ENCODE data around the gene MUC5B. TPM values are rescaled to one million over a fixed set of nuclear protein-coding genes. Genes with fewer than 3 reads are reported as not detected.

The MUC5B gene
- total and polyA plus RNA-seq, 2 donors from 2014 or later = 0.38 TPM; not detected in 1

DNA sequence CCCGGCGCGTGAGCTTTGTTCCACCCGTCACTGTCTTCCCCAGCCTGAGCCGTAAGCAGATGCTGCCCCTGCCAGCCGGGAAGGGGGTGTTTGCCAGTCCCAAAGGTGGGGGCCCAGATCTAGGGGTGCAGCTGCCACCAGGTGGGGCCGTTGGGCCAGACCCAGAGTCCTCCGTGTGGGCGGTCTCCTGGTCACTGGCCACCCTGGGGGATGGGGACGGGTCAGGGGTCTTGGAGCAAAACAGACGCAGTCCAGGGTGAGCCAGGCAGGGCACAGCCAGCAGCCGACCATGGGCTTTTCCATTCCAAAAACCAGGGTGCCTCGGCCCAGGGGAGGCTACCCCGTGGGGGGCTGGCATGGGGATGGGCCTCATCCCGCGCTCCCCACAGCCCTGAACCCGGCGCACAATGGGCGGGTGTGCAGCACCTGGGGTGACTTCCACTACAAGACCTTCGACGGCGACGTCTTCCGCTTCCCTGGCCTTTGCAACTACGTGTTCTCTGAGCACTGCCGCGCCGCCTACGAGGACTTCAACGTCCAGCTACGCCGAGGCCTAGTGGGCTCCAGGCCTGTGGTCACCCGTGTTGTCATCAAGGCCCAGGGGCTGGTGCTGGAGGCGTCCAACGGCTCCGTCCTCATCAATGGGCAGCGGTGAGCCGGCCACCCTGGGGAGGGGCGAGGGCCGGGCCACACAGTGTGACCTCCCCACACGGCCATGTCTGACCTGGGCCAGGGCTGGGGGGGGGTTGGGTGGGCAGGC is 3.5 kb downstream of the MUC5B start:
- H3K36me3 ChIP-seq (ENCODE audit: control insufficient read depth in 2 of 3, insufficient read depth in 3 of 3, low read length in 3 of 3) = no peaks in the 10 kb centered on the region
- H3K4me3 ChIP-seq (ENCODE audit: low read length in 3 of 3) = no peak overlapping the region
- FAIRE-seq = no peak
- peak in 2 of 5 donors; percentile 50 to 70 for DNase-seq
- no peaks in the 10 kb centered on the region for H3K9me3 ChIP-seq (ENCODE audit: control insufficient read depth in 2 of 3, insufficient read depth in 1 of 3, low read length in 3 of 3)
- TF ChIP-seq CTCF (IDR thresholded peaks at IDR 0.05; ENCODE audit: borderline replicate concordance, extremely low read depth, insufficient read depth) = no peak
- intact Hi-C loops (cut with DNase I) = no loop called here
- no peak overlapping the region for H3K9ac ChIP-seq (ENCODE audit: low read length in 3 of 3)
- H3K27ac ChIP-seq (ENCODE audit: low read depth in 2 of 2, low read length in 2 of 2) = no peak overlapping the region
- H3K4me1 ChIP-seq (ENCODE audit: control insufficient read depth in 2 of 3, insufficient read depth in 2 of 3, low read depth in 1 of 3, low read length in 3 of 3) = no peaks in the 10 kb centered on the region
- no peaks in the 10 kb centered on the region for H3K27me3 ChIP-seq (ENCODE audit: control insufficient read depth, insufficient read depth, low read length)

DNA sequence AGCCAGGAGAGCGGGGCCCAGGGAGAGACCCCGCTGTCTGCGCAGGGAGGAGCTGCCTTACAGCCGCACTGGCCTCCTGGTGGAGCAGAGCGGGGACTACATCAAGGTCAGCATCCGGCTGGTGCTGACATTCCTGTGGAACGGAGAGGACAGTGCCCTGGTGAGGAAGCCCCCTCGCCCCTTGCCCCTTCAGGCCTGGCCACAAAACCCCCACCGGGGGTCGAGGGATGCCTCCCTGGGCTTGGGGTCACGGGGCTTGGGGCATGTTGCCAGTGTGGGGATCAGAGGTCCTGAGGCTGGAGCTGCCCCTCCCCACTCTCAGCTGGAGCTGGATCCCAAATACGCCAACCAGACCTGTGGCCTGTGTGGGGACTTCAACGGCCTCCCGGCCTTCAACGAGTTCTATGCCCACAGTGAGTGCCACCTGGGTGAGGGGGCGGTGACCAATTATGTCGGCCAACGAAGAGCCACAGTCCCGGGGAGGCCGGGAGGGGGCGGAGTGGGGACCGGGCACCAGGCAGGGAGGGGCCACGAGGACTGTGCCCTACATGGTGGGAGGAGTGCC is 4.2 kb downstream of the MUC5B start:
- Histone ChIP-seq H3K36me3 (ENCODE audit: control insufficient read depth in 2 of 3, insufficient read depth in 3 of 3, low read length in 3 of 3) (no peaks in the 10 kb centered on the region), H3K27ac (ENCODE audit: low read depth in 2 of 2, low read length in 2 of 2) (no peak overlapping the region), H3K9ac (ENCODE audit: low read length in 3 of 3) (no peak overlapping the region), H3K4me1 (ENCODE audit: control insufficient read depth in 2 of 3, insufficient read depth in 2 of 3, low read depth in 1 of 3, low read length in 3 of 3) (no peaks in the 10 kb centered on the region), H3K9me3 (ENCODE audit: control insufficient read depth in 2 of 3, insufficient read depth in 1 of 3, low read length in 3 of 3) (no peaks in the 10 kb centered on the region), H3K27me3 (ENCODE audit: control insufficient read depth, insufficient read depth, low read length) (no peaks in the 10 kb centered on the region), H3K4me3 (ENCODE audit: low read length in 3 of 3) (no peak overlapping the region)
- DNase-seq (peak in 1 of 5 donors; percentile 71), FAIRE-seq (no peak)
- intact Hi-C loops (cut with DNase I) = no loop called here
- TF ChIP-seq CTCF (IDR thresholded peaks at IDR 0.05; ENCODE audit: borderline replicate concordance, extremely low read depth, insufficient read depth) = no peak

DNA sequence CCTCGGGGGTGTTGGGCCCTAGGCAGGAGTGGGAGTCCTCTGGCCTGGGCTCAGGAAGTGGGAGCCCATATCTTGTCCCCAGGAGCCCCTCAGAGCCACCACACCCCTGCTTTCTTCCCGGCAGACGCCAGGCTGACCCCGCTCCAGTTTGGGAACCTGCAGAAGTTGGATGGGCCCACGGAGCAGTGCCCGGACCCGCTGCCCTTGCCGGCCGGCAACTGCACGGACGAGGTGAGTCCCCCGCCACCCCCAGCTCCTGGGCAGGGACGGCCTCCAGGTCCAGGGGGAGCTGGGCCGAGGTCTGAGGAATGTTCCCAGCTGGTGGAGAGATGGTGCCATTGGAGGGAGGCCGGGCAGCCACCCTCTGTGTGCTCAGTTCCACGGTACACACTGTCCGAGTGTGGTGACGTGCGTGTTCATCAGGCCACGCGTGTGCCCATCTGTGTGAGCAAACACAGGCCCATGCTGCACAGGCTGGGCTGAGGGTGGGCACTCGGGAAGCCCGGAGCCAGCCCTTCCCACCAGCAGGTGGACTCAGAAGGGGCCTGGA is 4.8 kb downstream of the MUC5B start:
- FAIRE-seq (no peak), DNase-seq (peak in 2 of 5 donors; percentile 35 to 67)
- Histone ChIP-seq H3K9ac (ENCODE audit: low read length in 3 of 3) (no peak overlapping the region), H3K27ac (ENCODE audit: low read depth in 2 of 2, low read length in 2 of 2) (no peak overlapping the region), H3K9me3 (ENCODE audit: control insufficient read depth in 2 of 3, insufficient read depth in 1 of 3, low read length in 3 of 3) (no peaks in the 10 kb centered on the region), H3K36me3 (ENCODE audit: control insufficient read depth in 2 of 3, insufficient read depth in 3 of 3, low read length in 3 of 3) (no peaks in the 10 kb centered on the region), H3K4me1 (ENCODE audit: control insufficient read depth in 2 of 3, insufficient read depth in 2 of 3, low read depth in 1 of 3, low read length in 3 of 3) (no peaks in the 10 kb centered on the region), H3K4me3 (ENCODE audit: low read length in 3 of 3) (no peak overlapping the region), H3K27me3 (ENCODE audit: control insufficient read depth, insufficient read depth, low read length) (no peaks in the 10 kb centered on the region)
- TF ChIP-seq CTCF (IDR thresholded peaks at IDR 0.05; ENCODE audit: borderline replicate concordance, extremely low read depth, insufficient read depth) = no peak
- intact Hi-C loops (cut with DNase I) = no loop called here
